Uterus (tissue), 4 donors: Measurements from ENCODE around the gene LIME1. TPM values are rescaled to one million over a fixed set of nuclear protein-coding genes. Genes with fewer than 3 reads are reported as not detected.

Experiments used
- DNase-seq, 2 donors: peaks; one replicate each; pipeline ENCODE4 v3.0.0-alpha.2; 2019 to 2020
- H3K27ac ChIP-seq, 2 donors: fragments of 200-600 bp; sonication (generic); 1 replicate in 1 of 2; 2 replicates in 1 of 2; pipeline ENCODE4 v1.5.1; 2016 to 2018
- H3K27me3 ChIP-seq, 2 donors: fragments of 200-600 bp; sonication (generic); one replicate each; pipeline ENCODE4 v1.5.1; 2018 to 2019; ENCODE audit warnings: control low read depth in 1 of 2
- H3K36me3 ChIP-seq, 2 donors: fragments of 200-600 bp; sonication (generic); one replicate each; pipeline ENCODE4 v1.5.1; 2019; ENCODE audit warnings: control low read depth in 1 of 2
- H3K4me1 ChIP-seq, 2 donors: fragments of 200-600 bp; sonication (generic); one replicate each; pipeline ENCODE4 v1.5.1; 2018 to 2019; ENCODE audit warnings: control low read depth in 1 of 2
- H3K4me3 ChIP-seq, 2 donors: fragments of 200-600 bp; sonication (generic); 1 replicate in 1 of 2; 2 replicates in 1 of 2; pipeline ENCODE4 v1.5.1; 2018 to 2019; ENCODE audit warnings: mild to moderate bottlenecking in 1 of 2
- H3K9me3 ChIP-seq, 2 donors: fragments of 200-600 bp; sonication (generic); one replicate each; pipeline ENCODE4 v1.5.1; 2019; ENCODE audit warnings: control low read depth in 1 of 2
- POLR2A ChIP-seq, 2 donors: fragments of 450-650 bp; IDR thresholded peaks; one replicate each; pipeline ENCODE4 v1.6.1; 2016; ENCODE audit warnings: antibody characterized with exemption in 2 of 2, mild to moderate bottlenecking in 1 of 2, moderate library complexity in 1 of 2
- intact Hi-C: fragments of 100-400 bp; cut with DNase I; formaldehyde crosslinking; loops from one replicate; pipeline ENCODE4 v1.15.1; 2023; ENCODE audit warnings: low total_unique reads
- total RNA-seq, 4 donors: library from RNA; depleted of rRNA in 3 of 4; stranded (reverse); fragments of >200 nt in 3 of 4; gene quantifications; one replicate each; pipeline versions ENCODE4 v1.1.0 to v1.2.4, GENCODE V29; 2014 to 2023
- TF ChIP-seq, protein P1 (sequence below), 4 experiments: fragments of 200-600 bp in 2 of 4; fragments of 450-650 bp in 2 of 4; sonication (generic) in 2 of 4; IDR thresholded peaks; one replicate each; pipeline ENCODE4 v1.5.1; 2016 to 2019; ENCODE audit warnings: antibody characterized with exemption in 4 of 4, mild to moderate bottlenecking in 2 of 4, moderate library complexity in 1 of 4
- donor health status: DM: yes; HTN: yes; CAD: no.

The LIME1 gene
- total RNA-seq, 4 donors from 2014 or later = 2.6 to 10.5 (median 8.4) TPM

DNA sequence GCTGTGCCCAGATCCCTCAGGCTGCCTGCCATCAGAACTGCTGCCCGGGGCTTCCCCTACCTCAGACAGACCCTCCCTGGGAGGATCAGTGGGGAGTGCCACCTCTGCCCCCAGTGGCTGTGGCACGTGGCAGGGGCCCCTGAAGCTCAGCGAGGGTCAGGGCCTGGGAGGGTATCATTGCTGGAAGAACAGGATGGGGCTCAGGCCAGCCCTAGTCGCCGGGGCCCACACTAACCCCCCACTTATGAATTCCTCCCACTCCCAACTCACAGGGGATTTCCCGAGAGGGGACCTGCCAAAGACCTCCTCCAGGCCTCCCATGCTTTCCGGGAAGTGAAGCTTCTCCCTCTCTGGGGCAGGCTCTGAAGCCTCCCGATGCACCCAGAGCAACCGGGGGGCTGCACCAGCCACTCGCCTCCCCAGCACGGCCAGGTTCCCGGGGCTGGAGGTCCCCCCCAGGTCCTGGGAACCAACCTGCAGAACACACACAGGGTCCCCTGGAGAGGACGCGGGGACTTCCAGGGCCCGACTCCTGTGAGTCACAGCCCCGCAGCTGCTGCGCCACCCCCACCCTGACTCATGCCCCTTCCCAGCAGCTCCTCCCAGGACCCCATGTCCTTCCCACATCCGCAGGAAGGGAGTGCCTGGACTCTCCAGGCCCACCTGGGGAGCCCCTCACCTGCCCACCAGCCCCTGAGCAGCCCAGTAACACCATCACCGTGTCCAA lies 37.6 kb upstream of the LIME1 start:
- no peak for TF ChIP-seq POLR2A (IDR thresholded peaks at IDR 0.05)
- TF ChIP-seq, protein P1, sequence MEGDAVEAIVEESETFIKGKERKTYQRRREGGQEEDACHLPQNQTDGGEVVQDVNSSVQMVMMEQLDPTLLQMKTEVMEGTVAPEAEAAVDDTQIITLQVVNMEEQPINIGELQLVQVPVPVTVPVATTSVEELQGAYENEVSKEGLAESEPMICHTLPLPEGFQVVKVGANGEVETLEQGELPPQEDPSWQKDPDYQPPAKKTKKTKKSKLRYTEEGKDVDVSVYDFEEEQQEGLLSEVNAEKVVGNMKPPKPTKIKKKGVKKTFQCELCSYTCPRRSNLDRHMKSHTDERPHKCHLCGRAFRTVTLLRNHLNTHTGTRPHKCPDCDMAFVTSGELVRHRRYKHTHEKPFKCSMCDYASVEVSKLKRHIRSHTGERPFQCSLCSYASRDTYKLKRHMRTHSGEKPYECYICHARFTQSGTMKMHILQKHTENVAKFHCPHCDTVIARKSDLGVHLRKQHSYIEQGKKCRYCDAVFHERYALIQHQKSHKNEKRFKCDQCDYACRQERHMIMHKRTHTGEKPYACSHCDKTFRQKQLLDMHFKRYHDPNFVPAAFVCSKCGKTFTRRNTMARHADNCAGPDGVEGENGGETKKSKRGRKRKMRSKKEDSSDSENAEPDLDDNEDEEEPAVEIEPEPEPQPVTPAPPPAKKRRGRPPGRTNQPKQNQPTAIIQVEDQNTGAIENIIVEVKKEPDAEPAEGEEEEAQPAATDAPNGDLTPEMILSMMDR (IDR thresholded peaks at IDR 0.05) = no peak
- Histone ChIP-seq H3K27me3 (no peaks in the 10 kb centered on the region), H3K4me3 (no peak overlapping the region), H3K36me3 (no peaks in the 10 kb centered on the region), H3K27ac (peak overlapping the region in 1 of 2 donors; percentile 49), H3K4me1 (peaks cover 0 to 8% of the 10 kb centered on the region in 2 donors), H3K9me3 (no peaks in the 10 kb centered on the region)
- DNase-seq = peak; percentile 65 to 66
- intact Hi-C loops = no loop called here

DNA sequence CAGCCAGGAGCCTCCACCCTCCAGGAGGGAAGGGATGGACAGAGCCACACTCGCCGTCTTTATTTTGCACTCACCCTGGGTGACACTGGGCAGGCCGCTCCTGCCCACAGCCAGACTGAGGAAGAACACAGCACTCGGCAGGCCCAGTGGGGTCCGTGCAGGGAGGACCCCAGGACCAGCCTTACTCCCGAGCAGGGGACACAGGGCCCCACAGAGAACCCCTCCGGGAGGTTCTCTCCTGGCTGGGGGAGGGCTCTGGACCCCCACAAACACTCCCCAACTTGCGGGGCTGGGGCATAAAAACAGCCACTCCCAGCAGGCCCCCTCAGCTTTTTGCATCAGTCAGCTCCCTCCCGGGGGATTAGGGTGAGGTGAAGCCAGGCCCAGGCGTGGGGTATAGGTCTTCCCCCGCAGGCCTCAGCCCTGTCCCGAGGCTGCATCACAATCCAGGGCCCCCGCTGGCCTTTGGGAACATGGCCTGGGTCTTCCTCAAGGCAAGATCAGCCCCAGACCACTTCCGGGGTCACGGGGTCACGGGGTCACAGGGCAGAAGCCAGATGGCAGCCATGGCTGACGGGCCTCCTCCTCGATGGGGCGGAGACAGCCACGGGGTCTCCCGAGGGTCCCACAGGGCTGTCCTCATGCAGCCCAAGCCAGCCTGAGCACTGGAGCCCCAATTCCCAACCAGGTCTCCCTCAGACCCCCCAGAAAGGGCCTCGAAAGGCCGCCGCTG lies 36.8 kb upstream of the LIME1 start:
- TF ChIP-seq, protein P1 (IDR thresholded peaks at IDR 0.05) = no peak
- TF ChIP-seq POLR2A (IDR thresholded peaks at IDR 0.05) = no peak
- H3K9me3 ChIP-seq = no peaks in the 10 kb centered on the region
- H3K36me3 ChIP-seq = no peaks in the 10 kb centered on the region
- DNase-seq = peak; percentile 25 to 32
- no peak overlapping the region for H3K4me3 ChIP-seq
- intact Hi-C loops = no loop called here
- peaks cover 0 to 8% of the 10 kb centered on the region in 2 donors for H3K4me1 ChIP-seq
- H3K27ac ChIP-seq = peak overlapping the region in 1 of 2 donors; percentile 49
- H3K27me3 ChIP-seq = no peaks in the 10 kb centered on the region

DNA sequence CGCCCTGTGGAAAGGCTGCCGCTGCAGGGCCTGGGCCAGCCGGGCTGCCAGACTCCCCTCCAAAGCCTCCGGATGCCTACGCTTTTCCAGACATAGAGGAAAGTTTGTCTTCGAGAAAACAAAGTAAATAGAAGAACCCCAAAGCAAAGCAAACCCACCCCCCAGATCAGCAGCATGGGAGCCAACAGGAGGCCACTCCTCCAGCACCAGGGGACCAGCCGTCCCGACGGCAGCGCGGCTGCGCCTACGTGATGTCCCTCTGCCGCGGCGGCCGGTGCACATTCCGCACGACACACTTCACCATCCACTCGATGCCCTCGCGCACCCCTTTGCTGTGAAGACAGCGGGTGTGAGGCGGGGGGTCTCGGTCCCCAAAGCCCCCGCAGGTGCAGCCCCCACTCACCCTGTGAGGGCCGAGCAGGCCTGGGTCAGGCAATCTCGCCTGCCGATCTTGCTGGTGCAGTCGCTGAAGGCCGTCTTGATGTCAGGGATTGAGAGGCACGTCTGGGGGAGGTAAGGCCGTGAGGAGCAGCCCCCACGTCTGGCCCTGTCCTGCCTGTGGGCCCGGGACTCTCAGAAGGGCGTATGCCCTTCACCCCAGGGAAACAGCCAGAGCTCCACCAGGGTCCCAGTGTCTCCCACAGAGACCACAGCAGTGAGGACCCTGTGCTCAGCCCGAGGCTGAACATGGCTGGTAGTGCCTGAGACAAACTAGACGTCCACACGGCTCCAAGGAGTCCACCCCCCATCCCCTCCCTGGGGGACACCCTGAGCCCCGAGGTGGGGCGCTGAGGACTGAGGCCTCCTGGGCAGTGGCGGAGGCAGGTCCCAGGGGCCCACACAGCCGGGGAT lies 36.0 kb upstream of the LIME1 start:
- intact Hi-C loops = no loop called here
- H3K27ac ChIP-seq = peak overlapping the region in 1 of 2 donors; percentile 49

DNA sequence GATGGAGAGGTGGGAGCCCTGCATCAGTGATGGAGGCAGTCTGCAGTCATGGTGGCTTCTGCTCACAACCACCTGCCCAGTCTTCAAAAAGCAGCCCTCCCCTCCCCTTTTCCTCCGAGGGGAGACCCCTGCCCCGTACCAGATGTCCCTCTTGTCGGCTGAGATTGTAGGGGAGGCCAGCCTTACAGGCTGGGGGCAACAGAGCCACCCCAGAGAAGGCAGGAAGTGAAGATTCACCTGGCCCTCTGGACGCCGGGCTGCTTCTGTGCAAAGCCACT lies 35.5 kb upstream of the LIME1 start:
- peaks cover 0 to 8% of the 10 kb centered on the region in 2 donors for H3K4me1 ChIP-seq
- intact Hi-C loops = no loop called here
- H3K9me3 ChIP-seq = no peaks in the 10 kb centered on the region
- no peaks in the 10 kb centered on the region for H3K27me3 ChIP-seq
- DNase-seq = no peak
- H3K27ac ChIP-seq = no peak overlapping the region
- no peak overlapping the region for H3K4me3 ChIP-seq
- no peaks in the 10 kb centered on the region for H3K36me3 ChIP-seq
- no peak for TF ChIP-seq POLR2A (IDR thresholded peaks at IDR 0.05)
- TF ChIP-seq, protein P1 (IDR thresholded peaks at IDR 0.05) = no peak

More for the DNA sequence above, 36.0 kb upstream of the LIME1 start:
- peaks cover 0 to 8% of the 10 kb centered on the region in 2 donors for H3K4me1 ChIP-seq
- no peak overlapping the region for H3K4me3 ChIP-seq
- TF ChIP-seq POLR2A (IDR thresholded peaks at IDR 0.05) = no peak
- TF ChIP-seq, protein P1 (IDR thresholded peaks at IDR 0.05) = no peak
- H3K36me3 ChIP-seq = no peaks in the 10 kb centered on the region
- peak in 1 of 2 donors; percentile 21 for DNase-seq
- H3K9me3 ChIP-seq = no peaks in the 10 kb centered on the region
- no peaks in the 10 kb centered on the region for H3K27me3 ChIP-seq
